Stimulated activated CD4-positive, alpha-beta T cell treated with anti-CD3 and anti-CD28 coated beads, Interleukin-15, amount 100 ng/mL, for 48 hours (primary cell): ENCODE data around the gene FLII.
A peak's percentile ranks its signal among the peaks of the same experiment; 100 is the strongest.

Source experiments
- DNase-seq, 2 donors: peaks; one replicate each; pipeline ENCODE4 v3.0.0-alpha.2; 2020; ENCODE audit warnings: low read depth in 2 of 2

Gene FLII

GRCh38 chr17:18245038-18245776, 13.3 kb downstream of the FLII start:
- DNase-seq = no peak

- DNase-seq = no peak
These were observed 17.2 kb downstream of the FLII start for GRCh38 chr17:18241229-18241871.

GRCh38 chr17:18240449-18240848, 18.1 kb downstream of the FLII start:
- no peak for DNase-seq

GRCh38 chr17:18238299-18238698, 20.2 kb downstream of the FLII start:
- no peak for DNase-seq

GRCh38 chr17:18237461-18237860, 21.1 kb downstream of the FLII start:
- no peak for DNase-seq

GRCh38 chr17:18236494-18236893, 22.0 kb downstream of the FLII start:
- no peak for DNase-seq

- peak in 1 of 2 donors; percentile 42 for DNase-seq
These were observed 22.7 kb downstream of the FLII start for GRCh38 chr17:18235743-18236256.

- no peak for DNase-seq
These were observed 23.6 kb downstream of the FLII start for GRCh38 chr17:18234853-18235380.

- no peak for DNase-seq
These were observed 24.6 kb downstream of the FLII start for GRCh38 chr17:18233803-18234518.

- DNase-seq = no peak
These were observed 27.4 kb downstream of the FLII start for GRCh38 chr17:18231164-18231563.

- no peak for DNase-seq
These were observed 28.0 kb downstream of the FLII start for GRCh38 chr17:18230288-18231141.

GRCh38 chr17:18229771-18230170, 28.8 kb downstream of the FLII start:
- no peak for DNase-seq

GRCh38 chr17:18229254-18229653, 29.3 kb downstream of the FLII start:
- no peak for DNase-seq

- DNase-seq = no peak
These were observed 30.3 kb downstream of the FLII start for GRCh38 chr17:18228176-18228682.

GRCh38 chr17:18227635-18228034, 30.9 kb downstream of the FLII start:
- no peak for DNase-seq

- no peak for DNase-seq
These were observed 32.1 kb downstream of the FLII start for GRCh38 chr17:18226284-18226945.

- DNase-seq = no peak
These were observed 32.8 kb downstream of the FLII start for GRCh38 chr17:18225642-18226283.

GRCh38 chr17:18225121-18225641, 33.4 kb downstream of the FLII start, which contains the start of gene LLGL1:
LLGL1 (plus strand) TSS chr17:18225635; CDS start chr17:18225683, 48 bp downstream.
- peak; percentile 93 to 96 for DNase-seq

- no peak for DNase-seq
These were observed 34.0 kb downstream of the FLII start for GRCh38 chr17:18224387-18225120.
